Measurements from ENCODE around the gene SLCO2B1.

SLCO2B1 gene

DNA sequence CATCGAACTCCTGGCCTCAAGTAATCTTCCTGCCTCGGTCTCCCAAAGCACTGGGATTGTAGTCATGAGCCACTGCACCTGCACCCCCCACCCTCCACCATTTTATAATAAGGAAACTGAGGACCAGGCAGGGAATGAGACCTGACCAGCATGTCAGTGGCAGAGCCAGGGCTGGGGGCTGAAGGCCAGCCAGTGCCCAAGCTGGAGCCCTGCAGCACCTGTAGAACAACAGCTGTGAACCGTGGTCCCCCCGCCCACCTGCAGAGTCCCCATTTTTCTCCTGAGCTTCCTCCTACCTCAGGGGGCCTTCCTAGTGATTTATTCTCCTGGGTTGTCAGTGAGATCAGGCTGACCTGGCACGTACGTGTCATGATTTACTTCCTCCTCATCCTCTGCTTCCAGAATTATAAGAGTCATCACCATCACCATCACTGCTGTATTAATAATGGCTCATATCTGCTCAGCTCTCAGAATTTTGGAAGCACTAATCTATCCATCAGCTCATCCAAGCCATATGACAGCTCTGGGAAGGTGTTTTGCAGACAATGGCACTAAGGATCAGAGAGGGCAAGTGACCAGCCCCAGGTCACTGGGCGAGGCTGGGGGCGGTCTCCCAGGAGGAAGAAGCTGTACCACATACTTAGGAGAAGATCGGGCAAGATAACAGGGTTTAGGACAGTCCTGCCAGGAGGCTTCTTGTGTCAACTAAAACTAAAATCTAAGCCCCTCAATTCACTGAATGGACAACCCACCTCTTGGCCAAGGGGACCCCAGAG lies 5.5 kb upstream of the SLCO2B1 start:
- no peak for DNase-seq

DNA sequence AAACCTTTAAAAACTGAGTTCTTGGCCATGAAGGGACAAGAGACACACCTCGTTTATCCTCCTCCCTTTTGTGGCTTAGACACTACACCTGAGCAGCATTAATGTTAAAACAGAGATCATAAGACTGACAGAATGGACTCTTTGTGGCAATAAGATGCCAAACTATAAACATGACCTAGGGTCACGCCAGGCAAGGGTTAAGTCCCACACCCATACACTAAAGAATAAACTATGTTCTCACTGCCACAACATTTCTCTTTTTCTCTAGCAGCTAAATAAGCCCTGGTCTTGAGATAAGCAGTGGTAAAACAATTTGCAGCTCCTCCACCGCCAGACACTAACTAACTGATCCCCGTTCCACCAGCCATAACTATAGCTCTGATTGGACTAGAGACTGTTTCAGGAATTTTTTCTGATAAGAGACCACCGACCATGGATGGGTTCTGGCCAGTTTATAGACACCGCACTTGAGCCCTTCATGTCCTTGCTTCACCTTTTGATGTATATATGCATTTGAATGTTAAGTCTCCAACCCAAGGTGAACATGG lies 4.9 kb upstream of the SLCO2B1 start:
- no peak for DNase-seq

DNA sequence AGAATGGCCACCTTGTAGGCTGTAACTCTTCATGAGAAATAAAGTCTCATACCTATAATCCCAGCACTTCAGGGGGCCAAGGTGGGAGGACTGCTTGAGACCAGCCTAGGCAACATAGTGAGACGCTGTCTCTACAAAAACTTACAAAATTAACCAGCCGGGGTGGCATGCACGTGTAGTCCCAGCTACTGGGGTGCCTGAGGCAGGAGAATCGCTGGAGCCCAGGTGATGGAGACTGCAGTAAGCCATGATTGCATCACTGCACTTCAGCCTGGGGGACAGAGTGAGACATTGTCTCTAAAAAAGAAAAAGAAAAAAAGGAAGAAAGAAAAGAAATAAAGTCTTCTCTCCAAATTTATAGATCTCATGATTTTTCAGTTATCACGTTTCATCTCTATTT lies 4.2 kb upstream of the SLCO2B1 start:
- no peak for DNase-seq

- DNase-seq: no peak
Measured at GRCh38 chr11:75147191-75147874, 3.6 kb upstream of the SLCO2B1 start.

GRCh38 chr11:75147875-75148263 lies 3.0 kb upstream of the SLCO2B1 start:
- no peak for DNase-seq

GRCh38 chr11:75148436-75148983 lies 2.4 kb upstream of the SLCO2B1 start:
- no peak for DNase-seq

DNA sequence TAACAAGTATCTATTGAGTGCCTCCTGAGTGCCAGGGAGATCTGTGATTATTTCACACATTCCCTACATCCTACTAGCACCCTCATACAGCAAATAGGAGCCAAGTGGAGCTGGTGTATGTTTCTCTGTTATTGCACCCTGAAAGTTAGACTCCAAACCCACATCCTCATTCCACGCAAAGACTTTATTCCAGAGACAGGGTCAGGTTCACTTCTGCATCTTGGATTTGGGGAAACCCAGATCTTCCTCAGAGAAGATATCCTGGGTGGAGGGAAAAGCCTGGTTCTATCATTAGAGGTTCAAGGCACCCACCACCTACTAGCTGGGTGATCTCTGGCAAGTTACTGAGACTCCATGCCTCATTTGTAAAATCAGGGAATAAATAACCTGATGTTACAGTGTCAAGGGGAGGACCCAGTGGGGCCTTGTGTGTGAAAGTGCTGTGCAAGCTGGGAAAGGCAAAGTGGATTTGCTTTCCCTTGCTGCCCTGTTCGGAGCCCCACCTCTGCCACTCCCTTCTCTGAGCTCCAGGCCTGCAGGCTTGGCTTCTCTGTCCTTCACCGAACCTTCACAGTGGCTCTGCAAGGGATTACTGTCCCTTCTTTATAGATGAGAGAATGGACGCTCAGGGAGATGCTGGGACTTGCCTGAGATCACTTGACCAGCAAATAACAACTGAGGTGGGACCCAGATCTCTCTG lies 991 bp upstream of the SLCO2B1 start:
- no peak for DNase-seq

GRCh38 chr11:75151346-75152047 lies 590 bp downstream of the SLCO2B1 start:
- DNase-seq: no peak

GRCh38 chr11:75152090-75152489 lies 1.2 kb downstream of the SLCO2B1 start:
- DNase-seq: no peak

DNA sequence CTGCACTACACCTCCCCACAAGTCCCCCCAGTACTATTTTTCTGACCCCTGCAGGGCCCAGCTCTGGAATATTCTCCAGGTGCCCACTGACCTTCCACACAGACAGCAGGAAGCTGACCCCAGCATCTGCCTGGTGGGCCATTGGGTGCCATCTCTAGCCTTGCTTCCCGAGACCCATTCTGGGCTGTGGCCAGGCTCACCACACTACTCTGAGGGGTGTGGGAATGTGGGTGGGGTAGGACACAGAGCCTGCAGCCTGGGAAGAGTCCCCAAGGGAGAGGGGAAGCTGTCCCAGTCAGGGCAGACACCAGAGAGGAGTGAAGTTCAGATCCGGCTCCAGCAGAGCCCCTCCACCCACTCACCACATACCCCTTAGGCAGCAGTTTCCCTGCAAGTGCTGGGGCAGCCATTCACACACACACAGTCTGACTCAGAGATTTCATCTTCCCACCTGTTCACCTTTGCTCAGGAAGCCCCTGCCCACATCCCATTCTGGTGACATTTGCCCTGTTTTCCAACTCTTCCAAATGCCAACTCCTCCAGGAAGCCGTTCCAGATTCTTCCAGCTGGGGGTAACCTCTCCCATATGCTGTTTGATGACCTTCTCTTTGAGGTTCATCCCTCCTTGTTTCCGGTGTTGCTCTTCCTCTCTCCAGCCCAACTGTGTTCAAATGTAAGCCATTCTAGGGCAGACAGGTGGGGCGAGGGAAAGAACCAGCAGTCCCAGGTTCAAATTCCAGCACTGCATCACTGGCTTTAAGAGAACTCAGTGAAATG lies 1.9 kb downstream of the SLCO2B1 start:
- no peak for DNase-seq

DNA sequence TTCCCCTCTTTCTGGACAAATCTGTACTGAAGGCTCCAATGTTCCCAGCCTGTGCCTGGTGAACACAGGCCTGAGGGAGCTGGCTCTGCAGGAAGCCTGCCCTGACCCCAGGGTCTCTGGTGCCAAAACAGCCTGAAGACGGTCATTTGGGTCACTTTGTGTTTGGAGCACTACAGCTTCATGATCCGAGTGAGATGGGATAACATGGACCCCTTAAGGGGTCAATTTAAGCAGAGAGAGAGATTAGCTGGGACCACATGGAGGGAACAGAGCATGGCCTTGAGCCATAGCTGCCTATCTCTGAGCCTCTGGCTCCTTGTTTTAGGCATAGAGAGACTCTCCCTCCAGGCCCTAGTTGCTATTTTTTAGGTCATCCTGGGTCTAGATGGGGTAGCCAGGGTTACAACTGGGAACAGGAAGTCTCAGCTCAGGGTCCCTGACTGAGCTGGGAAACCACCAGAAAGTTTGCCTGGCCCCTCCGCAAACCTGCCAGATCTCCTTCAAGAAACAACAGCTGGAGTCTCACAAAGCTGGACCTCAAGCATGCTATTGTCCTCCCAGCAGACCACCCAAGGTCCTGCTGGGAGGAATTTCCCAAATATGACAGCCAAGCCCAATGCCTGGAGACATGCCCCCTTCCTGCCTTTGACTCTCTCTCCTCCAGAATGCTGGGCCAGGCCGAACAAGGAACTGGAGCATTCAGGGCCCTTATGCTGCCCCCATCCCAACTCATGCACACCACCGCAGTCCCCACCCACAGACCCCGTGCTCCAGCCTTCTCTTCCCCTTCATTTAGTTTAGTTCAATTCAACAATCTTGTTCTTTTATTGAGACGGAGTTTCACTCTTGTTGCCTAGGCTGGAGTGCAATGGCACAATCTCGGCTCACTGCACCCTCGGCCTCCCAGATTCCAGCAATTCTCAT lies 4.0 kb downstream of the SLCO2B1 start:
- DNase-seq: no peak

DNA sequence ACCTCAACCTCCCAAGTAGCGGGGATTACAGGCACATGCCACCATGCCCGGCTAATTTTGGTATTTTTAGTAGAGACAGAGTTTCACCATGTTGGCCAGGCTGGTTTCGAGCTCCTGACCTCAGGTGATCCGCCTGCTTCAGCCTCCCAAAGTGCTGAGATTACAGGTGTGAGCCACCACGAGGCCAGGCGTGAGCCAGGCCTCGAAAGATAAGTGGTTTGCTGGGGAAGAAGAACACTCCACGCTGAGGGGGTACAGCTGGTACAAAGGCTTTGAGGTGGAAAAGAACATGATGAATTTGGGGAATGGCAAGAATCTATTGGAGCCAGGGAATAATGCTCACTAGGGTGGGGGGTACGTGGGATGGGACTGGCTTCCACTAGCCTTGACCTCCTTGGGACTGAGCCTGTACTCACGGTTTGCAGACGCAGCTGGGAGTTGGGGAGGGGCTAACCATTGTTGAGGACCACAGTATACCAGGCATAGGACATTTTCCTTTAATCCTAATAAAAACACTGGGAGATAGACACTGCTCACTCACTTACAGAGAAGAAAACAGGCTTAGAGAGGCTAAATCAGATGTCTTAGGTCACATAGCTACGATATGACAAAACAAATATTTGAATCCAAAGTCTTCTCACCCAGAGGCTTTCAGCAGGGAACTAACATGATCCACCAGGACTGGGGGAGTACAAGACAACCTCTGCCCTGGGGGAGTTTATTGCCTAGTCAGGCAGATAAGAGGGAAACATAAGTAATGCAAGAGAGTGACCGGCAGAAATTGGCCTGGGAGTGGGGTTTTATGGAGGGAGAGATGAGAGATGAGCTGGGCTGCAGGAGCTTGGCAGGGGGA lies 4.9 kb downstream of the SLCO2B1 start:
- DNase-seq: no peak

GRCh38 chr11:75158241-75158640 lies 7.3 kb downstream of the SLCO2B1 start:
- DNase-seq: no peak

DNA sequence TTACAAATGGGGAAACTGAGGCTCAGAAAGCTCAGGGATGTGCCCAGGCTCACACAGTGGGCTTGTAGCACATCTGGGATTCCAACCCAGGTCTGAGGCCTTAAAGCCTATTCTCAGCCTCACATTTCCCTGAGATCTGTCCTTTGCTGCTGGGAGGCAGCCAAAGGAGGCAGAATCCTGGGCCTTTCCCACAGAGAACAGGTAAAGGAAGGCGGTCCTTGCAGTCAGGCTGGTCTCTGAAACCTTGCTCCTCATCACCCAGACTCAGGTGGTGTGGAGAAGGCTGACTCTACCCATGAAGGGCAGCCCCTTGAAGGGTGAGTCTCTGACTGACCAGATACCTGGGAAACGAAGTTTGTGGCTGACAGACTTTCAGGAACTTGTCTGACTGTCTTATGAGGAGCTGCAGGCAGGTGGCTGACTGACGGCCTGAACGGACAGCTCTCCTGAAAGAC lies 7.8 kb downstream of the SLCO2B1 start:
- DNase-seq: no peak

DNA sequence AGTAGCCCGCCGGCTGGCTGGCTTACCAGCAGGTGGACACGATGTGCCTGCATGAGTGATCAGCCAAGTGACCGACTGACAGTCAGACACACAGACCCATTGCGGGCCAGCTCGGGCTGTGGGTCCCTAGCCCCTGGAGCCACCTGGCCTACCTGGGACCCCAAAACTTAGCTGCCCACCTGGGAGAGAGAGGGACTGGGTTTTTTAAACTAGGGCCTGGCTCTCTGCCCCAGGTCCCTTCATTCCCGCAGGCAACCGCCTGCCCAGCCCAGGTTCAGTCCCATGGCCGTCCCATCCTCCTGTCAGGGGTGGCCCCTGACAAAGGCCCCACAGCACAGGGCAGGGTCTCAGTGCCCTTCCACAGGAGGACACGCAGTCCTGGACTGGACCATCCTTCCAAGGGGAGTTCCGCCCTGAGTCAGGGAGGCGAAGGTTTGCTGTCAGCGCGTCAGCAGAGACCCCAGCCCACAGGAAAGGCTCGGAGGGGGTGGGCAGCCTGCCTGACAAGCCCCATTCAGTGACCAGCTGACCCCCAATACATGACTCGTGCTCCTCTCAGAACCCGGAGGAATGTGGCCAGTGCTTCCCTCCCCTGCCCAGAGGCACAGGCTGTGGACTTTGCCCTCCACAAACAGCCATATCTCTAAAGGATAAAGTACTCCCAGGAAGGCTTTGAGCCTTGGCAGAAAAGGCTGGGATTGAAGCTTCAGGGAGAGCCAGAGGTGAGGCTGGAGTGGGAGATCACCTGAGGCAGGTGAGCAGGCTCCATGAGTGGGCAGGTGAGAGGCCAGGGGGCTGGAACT lies 8.4 kb downstream of the SLCO2B1 start:
- no peak for DNase-seq

- DNase-seq: no peak
Measured at GRCh38 chr11:75160220-75160757, 9.4 kb downstream of the SLCO2B1 start.

- DNase-seq: no peak
Measured at GRCh38 chr11:75160880-75161279, 10.0 kb downstream of the SLCO2B1 start.

DNA sequence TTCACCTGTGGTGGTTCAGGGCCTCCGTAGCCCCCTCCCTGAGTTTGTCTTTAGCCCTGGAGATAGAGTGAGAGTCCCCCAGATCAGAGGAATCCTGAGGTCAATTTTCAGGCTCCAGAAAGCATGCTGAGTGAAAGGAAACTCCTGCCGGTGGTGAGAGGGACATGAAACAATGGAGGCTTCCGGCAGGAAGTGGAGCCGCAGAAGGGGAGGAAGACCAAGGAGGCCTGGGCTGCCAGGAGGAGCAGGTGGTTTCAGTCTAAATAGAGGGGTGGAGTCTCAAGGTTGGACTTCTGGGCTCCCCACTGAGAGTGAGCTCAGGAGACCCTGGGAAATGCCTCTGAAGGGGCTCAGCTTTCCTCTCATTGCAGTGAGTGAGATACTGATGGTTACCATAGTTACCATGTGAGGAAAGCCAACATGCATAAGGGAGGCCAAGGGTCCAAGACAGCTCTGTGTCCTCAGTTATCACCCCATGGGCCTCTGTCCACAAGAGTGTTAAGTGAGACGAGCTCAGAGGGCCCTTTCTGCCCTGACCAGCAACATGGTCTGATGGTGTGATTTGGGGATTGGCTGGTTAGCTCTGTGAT lies 10.7 kb downstream of the SLCO2B1 start:
- no peak for DNase-seq
